Tongue (tissue), 2 donors: ENCODE results near the gene SPOP. TPM values are rescaled to one million over a fixed set of nuclear protein-coding genes. Genes with fewer than 3 reads are reported as not detected.
"Not testable (repeated sequence)": the region's sequence is repeated elsewhere in the genome, so short reads cannot be mapped to it uniquely, and the experiment has no call there.

ENCODE experiments used
- DNase-seq: peaks from one replicate; pipeline ENCODE4 v3.0.0-alpha.2; 2015
- total RNA-seq: library from RNA; depleted of rRNA; stranded (reverse); fragments of >200 nt; gene quantifications from one replicate; pipeline ENCODE4 v1.2.3, GENCODE V29; 2014

SPOP gene
- total RNA-seq = 131 TPM

GRCh38 chr17:49677933-49678847, at the start of gene SPOP:
Gene SPOP (minus strand): TSS chr17:49678097. CDS start chr17:49622810, 55,287 bp downstream.
- DNase-seq = peak; percentile 100

- DNase-seq = peak; percentile 95
These were observed 49.5 kb upstream of the SPOP start for GRCh38 chr17:49727380-49727779.

DNA sequence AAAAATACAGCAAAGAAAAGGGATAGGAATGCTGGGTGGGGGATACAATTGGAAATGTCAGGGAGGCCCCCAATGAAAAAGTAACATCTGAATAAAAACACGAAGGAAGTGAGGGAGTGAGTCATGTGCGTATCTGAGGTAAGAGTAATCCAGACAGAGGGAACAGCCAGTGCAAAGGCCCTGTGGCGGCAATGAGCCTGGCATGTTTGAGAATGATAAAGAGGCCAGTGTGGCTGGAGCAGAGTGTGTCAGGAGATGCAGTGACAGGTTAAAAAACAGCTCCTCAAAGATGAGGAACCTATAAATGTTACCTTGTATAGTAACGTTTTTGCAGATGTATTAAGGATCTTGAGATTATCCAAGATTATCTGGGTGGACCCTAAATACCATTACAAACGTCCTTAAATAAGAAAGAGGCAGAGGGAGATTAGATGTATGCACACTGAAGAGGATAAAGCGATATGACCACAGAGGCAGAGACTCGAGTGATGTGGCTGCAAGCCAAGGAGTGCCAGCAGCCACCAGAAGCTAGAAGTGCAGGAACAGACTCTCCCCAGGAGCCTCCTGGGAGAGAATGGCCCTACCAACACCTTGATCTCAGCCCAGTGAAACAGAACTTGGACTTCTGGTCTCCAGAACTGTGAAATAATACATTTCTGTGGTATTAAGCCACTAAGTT, 47.7 kb upstream of the SPOP start:
- DNase-seq = no peak

DNA sequence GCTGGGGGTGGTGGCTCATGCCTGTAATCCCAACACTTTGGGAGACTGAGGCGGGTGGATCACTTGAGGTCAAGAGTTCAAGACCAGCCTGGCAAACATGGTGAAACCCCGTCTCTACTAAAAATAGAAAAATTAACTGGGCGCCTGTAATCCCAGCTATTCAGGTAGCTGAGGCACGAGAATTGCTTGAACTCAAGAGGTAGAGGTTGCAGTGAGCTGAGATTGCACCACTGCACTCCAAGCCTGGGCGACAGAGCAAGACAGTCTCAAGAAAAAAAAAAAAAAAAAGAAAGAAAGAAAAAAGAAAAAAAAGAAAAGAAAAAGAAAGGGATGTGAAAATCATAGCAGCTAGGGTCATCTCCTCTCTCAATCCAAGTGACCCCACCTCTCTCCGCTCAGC, 46.7 kb upstream of the SPOP start:
- not testable (repeated sequence) for DNase-seq

DNA sequence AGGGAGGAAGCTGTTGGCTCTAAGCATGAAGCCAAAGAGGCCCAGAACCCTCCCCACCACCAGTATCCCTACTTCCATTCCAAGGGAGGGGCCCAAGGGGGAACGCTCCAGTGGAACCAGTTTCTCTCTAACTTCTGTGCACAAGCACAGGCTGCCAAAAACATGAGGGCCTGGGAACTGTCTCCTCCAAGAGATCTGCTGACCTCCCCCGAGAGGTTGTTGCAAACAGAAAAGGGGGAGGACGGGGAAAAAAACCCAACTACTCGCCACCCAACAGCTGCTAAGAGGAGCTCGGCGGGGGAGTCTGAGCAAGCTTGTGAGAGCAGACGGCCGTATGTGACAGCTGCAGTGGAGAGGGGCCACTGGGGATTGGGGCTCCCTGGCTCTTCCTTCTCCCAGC, 45.5 kb upstream of the SPOP start:
- DNase-seq = peak; percentile 96

DNA sequence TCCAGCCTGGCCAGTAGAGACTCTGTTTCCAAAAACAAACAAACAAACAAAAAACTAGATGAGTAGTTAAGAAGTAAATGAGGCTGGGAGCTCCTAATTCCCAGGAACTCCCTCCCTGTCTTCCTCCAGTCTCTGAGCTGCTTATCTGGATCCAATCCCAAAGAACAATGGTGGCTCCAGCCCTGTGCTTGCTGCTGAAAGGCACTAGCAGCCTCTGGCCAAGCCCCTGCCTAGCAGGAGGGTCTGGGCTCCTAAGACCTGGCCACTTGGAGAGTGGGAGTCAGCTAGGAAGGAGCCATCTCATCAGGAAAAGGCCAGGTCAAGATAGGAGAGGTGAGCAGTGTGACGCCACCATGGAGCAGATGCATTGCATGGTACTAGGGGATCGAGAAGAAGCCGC, 44.2 kb upstream of the SPOP start:
- DNase-seq = no peak

- no peak for DNase-seq
These were observed 39.5 kb upstream of the SPOP start for GRCh38 chr17:49717371-49717861.

DNA sequence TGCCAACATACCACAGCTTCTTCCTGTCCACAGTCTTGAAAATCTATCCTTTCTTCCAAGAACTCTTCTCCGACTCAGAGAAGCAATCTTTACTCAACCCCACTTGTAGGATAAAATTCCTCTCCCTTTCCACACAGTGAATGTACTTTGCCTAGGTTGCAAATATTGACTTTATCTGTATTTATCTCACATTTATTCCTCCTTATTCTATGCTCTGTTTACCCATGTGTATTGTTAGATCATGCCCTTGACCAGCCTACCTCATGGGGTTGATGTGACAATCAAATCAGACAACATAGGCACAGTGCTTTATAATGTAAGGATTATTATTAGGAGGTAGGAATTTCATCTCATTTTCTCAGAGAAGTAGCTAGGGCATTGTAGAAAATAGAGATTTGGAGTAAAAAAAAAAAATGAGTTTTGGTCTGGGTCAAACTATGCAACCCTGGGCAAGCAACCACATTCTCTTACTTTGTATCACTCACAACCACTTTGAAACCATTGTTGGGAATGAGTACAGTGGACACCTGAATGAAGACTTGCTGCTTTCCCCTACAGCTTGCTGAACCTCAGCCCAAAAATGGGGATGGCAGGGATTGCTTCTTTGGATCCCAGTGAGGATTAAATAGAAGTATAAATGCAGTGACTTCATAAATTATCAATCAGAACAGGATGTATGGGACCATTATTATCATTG, 38.9 kb upstream of the SPOP start:
- no peak for DNase-seq

GRCh38 chr17:49715717-49716279, 37.9 kb upstream of the SPOP start:
- DNase-seq = no peak

- DNase-seq = no peak
These were observed 37.3 kb upstream of the SPOP start for GRCh38 chr17:49715216-49715615.

GRCh38 chr17:49708515-49709183, 30.8 kb upstream of the SPOP start:
- no peak for DNase-seq

GRCh38 chr17:49707608-49708514, 30.0 kb upstream of the SPOP start, which contains the start of gene SLC35B1:
Gene SLC35B1 (minus strand): TSS chr17:49707964. CDS start chr17:49707833, 131 bp downstream.
- DNase-seq = peak; percentile 100

DNA sequence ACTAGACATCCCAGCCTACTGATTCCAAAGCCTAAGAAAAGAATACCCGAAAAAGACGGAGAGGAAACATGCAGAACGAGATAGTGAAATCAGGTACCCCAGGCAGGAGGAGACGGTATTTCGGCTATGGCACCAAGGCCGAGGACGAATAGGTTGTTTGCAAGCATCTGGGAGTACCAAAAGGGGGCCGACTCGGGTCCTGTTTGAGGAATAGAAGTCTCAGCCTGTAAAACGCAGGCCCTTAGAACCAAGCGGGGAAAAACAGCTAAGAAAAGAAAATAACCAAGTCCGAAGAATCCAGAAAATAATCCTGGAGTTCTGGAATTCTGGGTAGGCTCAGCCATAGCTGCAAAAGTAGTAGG, 29.3 kb upstream of the SPOP start:
- no peak for DNase-seq

GRCh38 chr17:49705254-49705653, 27.4 kb upstream of the SPOP start:
- no peak for DNase-seq

DNA sequence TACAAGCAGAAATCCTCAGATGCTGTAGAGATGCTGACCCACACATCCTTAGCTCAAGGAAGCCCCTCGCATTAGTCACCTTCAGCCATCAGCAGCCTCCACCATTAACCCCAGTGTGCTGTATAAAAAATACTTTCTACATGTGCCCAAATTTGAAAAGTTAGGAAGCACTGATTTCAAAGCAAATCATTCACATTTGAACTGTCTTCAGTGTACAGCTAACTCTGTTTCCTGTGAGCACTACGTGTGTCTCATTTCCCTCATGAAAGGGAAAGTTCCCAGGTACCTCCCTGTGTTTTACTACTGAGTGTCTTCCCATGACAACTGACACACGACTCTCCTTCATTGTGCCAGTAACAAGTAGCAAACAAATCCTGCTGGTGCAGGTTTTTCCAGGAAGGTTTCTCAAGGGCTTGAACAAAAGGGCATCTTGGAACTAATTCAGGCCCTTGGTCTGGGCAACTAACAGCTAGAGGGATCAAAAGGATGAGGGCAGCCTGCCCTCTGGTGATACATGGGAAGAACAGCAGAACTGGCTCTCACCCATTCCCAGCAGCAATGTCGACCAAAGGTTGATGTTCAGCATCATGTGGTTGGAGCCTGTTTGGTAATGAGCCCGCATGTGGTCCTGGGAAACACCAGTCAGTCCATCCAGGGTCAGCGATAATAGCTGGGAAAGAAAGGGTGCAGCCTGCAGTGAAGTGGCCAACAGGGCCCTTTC, 25.8 kb upstream of the SPOP start:
- peak; percentile 32 for DNase-seq

DNA sequence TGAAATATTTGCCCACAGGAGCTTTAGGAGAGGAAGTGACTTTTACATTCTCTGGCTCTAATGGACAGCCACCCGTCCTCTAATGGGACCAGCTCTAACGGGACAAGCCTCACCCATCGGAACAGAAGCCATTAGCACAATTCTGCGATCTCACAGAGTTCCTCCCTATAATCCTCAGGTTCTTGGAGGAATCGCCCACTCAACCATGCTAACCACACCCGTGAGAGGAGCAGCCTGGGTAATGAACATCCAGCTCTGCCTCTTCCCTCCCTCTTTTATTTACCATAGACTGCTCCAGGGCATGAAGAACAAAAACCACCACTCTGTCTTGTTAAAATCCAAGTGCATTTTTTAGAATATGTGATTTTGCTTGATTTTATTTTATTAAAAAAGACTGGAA, 23.1 kb upstream of the SPOP start:
- DNase-seq = no peak

- no peak for DNase-seq
These were observed 22.2 kb upstream of the SPOP start for GRCh38 chr17:49699966-49700575.

GRCh38 chr17:49698005-49698404, 20.1 kb upstream of the SPOP start:
- peak; percentile 22 for DNase-seq

- no peak for DNase-seq
These were observed 18.4 kb upstream of the SPOP start for GRCh38 chr17:49696233-49696761.
